Stomach (tissue), 9 donors: ENCODE data around the gene ABRACL. TPM values are rescaled to one million over a fixed set of nuclear protein-coding genes. Genes with fewer than 3 reads are reported as not detected.

ENCODE experiments used
- DNase-seq, 2 donors: peaks; one replicate each; pipeline versions ENCODE4 v3.0.0 to v3.0.0-alpha.2; 2013 to 2019
- H3K27ac ChIP-seq, 5 donors: fragments of 200-600 bp in 4 of 5; sonication (generic) in 4 of 5; one replicate each; pipeline ENCODE4 v1.5.1; 2013 to 2019; ENCODE audit warnings: mild to moderate bottlenecking in 1 of 5, moderate library complexity in 1 of 5
- H3K27me3 ChIP-seq, 3 donors: fragments of 200-600 bp; sonication (generic); one replicate each; pipeline ENCODE4 v1.5.1; 2017 to 2019; ENCODE audit warnings: mixed run types in 1 of 3
- H3K36me3 ChIP-seq, 4 donors: fragments of 200-600 bp; sonication (generic); 1 replicate in 3 of 4; 2 replicates in 1 of 4; pipeline ENCODE4 v1.5.1; 2016 to 2019
- H3K4me1 ChIP-seq, 4 donors: fragments of 200-600 bp; sonication (generic); one replicate each; pipeline ENCODE4 v1.5.1; 2016 to 2019
- H3K4me3 ChIP-seq, 4 donors: fragments of 200-600 bp; sonication (generic) in 3 of 4; one replicate each; pipeline ENCODE4 v1.5.1; 2016 to 2019; ENCODE audit warnings: mild to moderate bottlenecking in 1 of 4
- H3K9me3 ChIP-seq, 4 donors: fragments of 200-600 bp; sonication (generic); one replicate each; pipeline ENCODE4 v1.5.1; 2016 to 2019
- EP300 ChIP-seq: sonication (generic); formaldehyde crosslinking; IDR thresholded peaks from one replicate; pipeline ENCODE4 v1.6.1; 2017; ENCODE audit warnings: antibody characterized with exemption
- POLR2A ChIP-seq, 4 donors: fragments of 450-650 bp; IDR thresholded peaks; one replicate each; pipeline ENCODE4 v1.6.1; 2016; ENCODE audit warnings: antibody characterized with exemption in 4 of 4, control low read depth in 2 of 4, mild to moderate bottlenecking in 1 of 4, moderate library complexity in 1 of 4
- POLR2AphosphoS5 ChIP-seq, 3 donors: sonication (generic); formaldehyde crosslinking; IDR thresholded peaks; one replicate each; pipeline ENCODE4 v1.6.1; 2016; ENCODE audit warnings: antibody characterized with exemption in 3 of 3
- WGBS, 5 donors: extraction: QIAGEN DNeasy Blood & Tissue Kit in 3 of 5; methylation state at CpG; one replicate each; pipeline versions ENCODE4 v1.1.5 to v1.1.7; 2013 to 2018; 5-methylcytosine and 5-hydroxymethylcytosine counted together
- intact Hi-C: fragments of 100-400 bp; cut with DNase I; formaldehyde crosslinking; loops from one replicate; pipeline ENCODE4 v1.15.1; 2023; ENCODE audit warnings: low total_unique reads
- polyA plus RNA-seq, 3 donors: library from polyadenylated mRNA; stranded (reverse); fragments of 200-250 nt; gene quantifications; one replicate each; pipeline ENCODE4 v1.2.3, GENCODE V29; 2013
- total RNA-seq, 5 donors: library from RNA; depleted of rRNA; stranded (reverse); fragments of >200 nt; gene quantifications; one replicate each; pipeline versions ENCODE4 v1.1.0 to v1.2.3, GENCODE V29; 2014 to 2016
- TF ChIP-seq, protein P1 (sequence below), 7 experiments: fragments of 450-650 bp in 4 of 7; fragments of 200-600 bp in 3 of 7; sonication (generic) in 3 of 7; IDR thresholded peaks; one replicate each; pipeline ENCODE4 v1.5.1; 2016 to 2019; ENCODE audit warnings: antibody characterized with exemption in 7 of 7, control low read depth in 2 of 7, mild to moderate bottlenecking in 1 of 7
- donor health status: healthy with polysubstance abuse.
- donor health status: Bipolar disorder and iron deficiency.
- donor health status: healthy.

ABRACL gene
- total and polyA plus RNA-seq, 8 donors = 16.2 to 99.9 (median 40.7) TPM; not detected in 2

DNA sequence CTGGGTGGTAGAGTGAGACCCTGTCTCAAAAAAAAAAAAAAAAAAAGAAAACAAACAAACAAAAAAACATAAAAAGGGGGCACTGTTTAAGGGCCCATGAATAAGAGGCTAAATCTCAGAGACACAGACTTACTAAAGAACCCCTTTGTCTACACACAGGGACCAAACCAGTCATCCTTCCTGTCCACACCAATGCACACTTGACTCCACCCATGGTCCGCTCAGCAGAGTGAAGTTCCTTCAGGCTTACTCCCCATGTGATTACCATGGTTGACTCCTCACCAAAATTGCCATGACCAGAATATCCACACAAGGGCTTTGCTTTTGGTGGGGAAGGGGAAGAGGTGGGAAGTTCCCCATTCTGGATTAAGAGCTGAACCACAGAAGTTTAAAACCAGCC lies 21.1 kb upstream of the ABRACL start:
- DNase-seq = no peak
- intact Hi-C loops = no loop called here
- Histone ChIP-seq H3K4me3 (no peak overlapping the region), H3K4me1 (no peaks in the 10 kb centered on the region), H3K27me3 (no peaks in the 10 kb centered on the region), H3K9me3 (no peaks in the 10 kb centered on the region), H3K27ac (no peak overlapping the region), H3K36me3 (no peaks in the 10 kb centered on the region)
- 80 to 100% (median 92%) methylated on average over 1 of the region's 1 CpG for WGBS, 5 donors
- TF ChIP-seq POLR2AphosphoS5 (IDR thresholded peaks at IDR 0.05) = no peak
- no peak for TF ChIP-seq POLR2A (IDR thresholded peaks at IDR 0.05)
- TF ChIP-seq, protein P1, sequence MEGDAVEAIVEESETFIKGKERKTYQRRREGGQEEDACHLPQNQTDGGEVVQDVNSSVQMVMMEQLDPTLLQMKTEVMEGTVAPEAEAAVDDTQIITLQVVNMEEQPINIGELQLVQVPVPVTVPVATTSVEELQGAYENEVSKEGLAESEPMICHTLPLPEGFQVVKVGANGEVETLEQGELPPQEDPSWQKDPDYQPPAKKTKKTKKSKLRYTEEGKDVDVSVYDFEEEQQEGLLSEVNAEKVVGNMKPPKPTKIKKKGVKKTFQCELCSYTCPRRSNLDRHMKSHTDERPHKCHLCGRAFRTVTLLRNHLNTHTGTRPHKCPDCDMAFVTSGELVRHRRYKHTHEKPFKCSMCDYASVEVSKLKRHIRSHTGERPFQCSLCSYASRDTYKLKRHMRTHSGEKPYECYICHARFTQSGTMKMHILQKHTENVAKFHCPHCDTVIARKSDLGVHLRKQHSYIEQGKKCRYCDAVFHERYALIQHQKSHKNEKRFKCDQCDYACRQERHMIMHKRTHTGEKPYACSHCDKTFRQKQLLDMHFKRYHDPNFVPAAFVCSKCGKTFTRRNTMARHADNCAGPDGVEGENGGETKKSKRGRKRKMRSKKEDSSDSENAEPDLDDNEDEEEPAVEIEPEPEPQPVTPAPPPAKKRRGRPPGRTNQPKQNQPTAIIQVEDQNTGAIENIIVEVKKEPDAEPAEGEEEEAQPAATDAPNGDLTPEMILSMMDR (IDR thresholded peaks at IDR 0.05) = no peak
- TF ChIP-seq EP300 = no peak

DNA sequence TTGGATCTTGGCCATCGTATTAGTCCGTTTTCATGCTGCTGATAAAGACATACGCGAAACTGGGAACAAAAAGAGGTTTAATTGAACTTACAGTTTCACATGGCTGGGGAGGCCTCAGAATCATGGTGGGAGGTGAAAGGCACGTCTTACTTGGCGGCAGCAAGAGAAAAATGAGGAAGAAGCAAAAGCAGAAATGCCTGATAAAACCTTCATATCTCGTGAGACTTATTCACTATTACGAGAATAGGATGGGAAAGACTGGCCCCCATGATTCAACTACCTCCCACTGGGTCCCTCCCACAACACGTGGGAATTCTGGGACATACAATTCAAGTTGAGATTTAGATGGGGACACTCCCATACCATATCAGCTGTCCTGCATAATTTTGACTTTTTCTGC lies 20.4 kb upstream of the ABRACL start:
- WGBS, 5 donors = 81 to 87% (median 86%) methylated on average over 9 of the region's 9 CpGs
- Histone ChIP-seq H3K27me3 (no peaks in the 10 kb centered on the region), H3K4me3 (no peak overlapping the region), H3K27ac (no peak overlapping the region), H3K4me1 (no peaks in the 10 kb centered on the region), H3K36me3 (no peaks in the 10 kb centered on the region), H3K9me3 (no peaks in the 10 kb centered on the region)
- DNase-seq = no peak
- intact Hi-C loops = no loop called here
- TF ChIP-seq EP300 = no peak
- TF ChIP-seq, protein P1 (IDR thresholded peaks at IDR 0.05) = no peak
- no peak for TF ChIP-seq POLR2AphosphoS5 (IDR thresholded peaks at IDR 0.05)
- TF ChIP-seq POLR2A (IDR thresholded peaks at IDR 0.05) = no peak

DNA sequence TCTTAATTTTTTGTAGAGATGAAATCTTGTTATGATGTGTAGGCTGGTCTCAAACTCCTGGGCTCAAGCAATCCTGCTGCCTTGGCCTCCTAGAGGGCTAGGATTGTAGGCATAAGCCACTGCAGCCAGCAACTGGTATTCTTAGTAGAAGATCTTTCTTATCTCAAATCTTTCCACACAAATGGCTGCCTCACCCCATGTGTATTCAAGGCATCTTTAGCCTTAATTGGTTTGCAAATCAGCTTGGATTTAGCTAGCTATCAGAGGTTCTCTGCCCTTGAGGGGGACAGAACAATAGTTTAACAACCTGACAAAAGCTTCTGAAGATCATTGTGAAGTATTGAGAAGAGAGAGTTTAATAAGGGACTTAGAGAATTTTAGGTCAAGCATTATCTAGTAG lies 17.9 kb upstream of the ABRACL start:
- TF ChIP-seq POLR2AphosphoS5 (IDR thresholded peaks at IDR 0.05) (no peak), EP300 (no peak), POLR2A (IDR thresholded peaks at IDR 0.05) (no peak)
- TF ChIP-seq, protein P1 (IDR thresholded peaks at IDR 0.05) = no peak
- intact Hi-C loops = no loop called here
- Histone ChIP-seq H3K4me3 (no peak overlapping the region), H3K4me1 (peaks cover 0 to 6% (median 6%) of the 10 kb centered on the region in 4 donors), H3K27ac (no peak overlapping the region), H3K36me3 (no peaks in the 10 kb centered on the region), H3K9me3 (no peaks in the 10 kb centered on the region), H3K27me3 (no peaks in the 10 kb centered on the region)
- DNase-seq = no peak

DNA sequence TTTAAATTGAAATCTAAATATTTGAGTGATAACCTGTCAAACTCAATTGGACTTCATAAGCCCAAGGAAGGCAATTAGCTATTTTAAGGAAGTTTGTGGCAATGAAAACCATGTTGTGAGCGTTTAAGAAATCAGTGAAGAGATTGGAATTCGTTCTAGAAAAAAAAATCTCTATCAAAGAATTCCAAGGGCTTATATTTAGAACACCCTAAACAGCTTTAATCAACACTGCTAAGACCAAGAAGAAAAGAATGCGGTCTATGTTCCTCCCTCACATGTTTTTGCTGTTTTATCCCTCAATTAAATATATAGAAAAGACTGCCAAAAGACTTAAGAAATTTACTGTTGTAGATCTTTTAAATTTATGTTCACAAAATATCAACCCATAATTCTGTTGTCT lies 16.6 kb upstream of the ABRACL start:
- no peaks in the 10 kb centered on the region for H3K27me3 ChIP-seq
- H3K27ac ChIP-seq = no peak overlapping the region
- no peaks in the 10 kb centered on the region for H3K36me3 ChIP-seq
- intact Hi-C loops = no loop called here
- 57 to 82% (median 66%) methylated on average over 3 of the region's 3 CpGs for WGBS, 5 donors
- no peak for DNase-seq
- TF ChIP-seq EP300 (no peak), POLR2A (IDR thresholded peaks at IDR 0.05) (no peak), POLR2AphosphoS5 (IDR thresholded peaks at IDR 0.05) (no peak)
- TF ChIP-seq, protein P1 (IDR thresholded peaks at IDR 0.05) = no peak
- no peaks in the 10 kb centered on the region for H3K9me3 ChIP-seq
- H3K4me1 ChIP-seq = peaks cover 6 to 19% (median 14%) of the 10 kb centered on the region in 4 donors
- no peak overlapping the region for H3K4me3 ChIP-seq
